Measurements from ENCODE around the gene RGS3. TPM values are rescaled to one million over a fixed set of nuclear protein-coding genes. Genes with fewer than 3 reads are reported as not detected.

The RGS3 gene
- total RNA-seq, 1 donor from 2014 or later = 92.5 TPM

GRCh38 chr9:113481176-113481787, 17.8 kb downstream of the RGS3 start:
- H3K9me3 ChIP-seq (ENCODE audit: insufficient read depth, low read depth, low read length) = no peaks in the 10 kb centered on the region
- TF ChIP-seq EZH2 (IDR thresholded peaks at IDR 0.05; ENCODE audit: insufficient read depth, low read length) = no peak
- TF ChIP-seq, protein P1, sequence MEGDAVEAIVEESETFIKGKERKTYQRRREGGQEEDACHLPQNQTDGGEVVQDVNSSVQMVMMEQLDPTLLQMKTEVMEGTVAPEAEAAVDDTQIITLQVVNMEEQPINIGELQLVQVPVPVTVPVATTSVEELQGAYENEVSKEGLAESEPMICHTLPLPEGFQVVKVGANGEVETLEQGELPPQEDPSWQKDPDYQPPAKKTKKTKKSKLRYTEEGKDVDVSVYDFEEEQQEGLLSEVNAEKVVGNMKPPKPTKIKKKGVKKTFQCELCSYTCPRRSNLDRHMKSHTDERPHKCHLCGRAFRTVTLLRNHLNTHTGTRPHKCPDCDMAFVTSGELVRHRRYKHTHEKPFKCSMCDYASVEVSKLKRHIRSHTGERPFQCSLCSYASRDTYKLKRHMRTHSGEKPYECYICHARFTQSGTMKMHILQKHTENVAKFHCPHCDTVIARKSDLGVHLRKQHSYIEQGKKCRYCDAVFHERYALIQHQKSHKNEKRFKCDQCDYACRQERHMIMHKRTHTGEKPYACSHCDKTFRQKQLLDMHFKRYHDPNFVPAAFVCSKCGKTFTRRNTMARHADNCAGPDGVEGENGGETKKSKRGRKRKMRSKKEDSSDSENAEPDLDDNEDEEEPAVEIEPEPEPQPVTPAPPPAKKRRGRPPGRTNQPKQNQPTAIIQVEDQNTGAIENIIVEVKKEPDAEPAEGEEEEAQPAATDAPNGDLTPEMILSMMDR (IDR thresholded peaks at IDR 0.05; ENCODE audit: insufficient read depth, low read depth, low read length) = no peak
- peaks cover 3% of the 10 kb centered on the region for H3K27me3 ChIP-seq (ENCODE audit: insufficient read depth, low read length)
- DNase-seq (ENCODE audit: low read depth) (no peak), FAIRE-seq (no peak)
- no peak overlapping the region for H3K4me3 Mint-ChIP-seq (ENCODE audit: unreplicated experiment)
- H3K4me2 ChIP-seq (ENCODE audit: low read length) = no peak overlapping the region
- peaks cover 19% of the 10 kb centered on the region for H3K4me1 ChIP-seq (ENCODE audit: insufficient read depth, low read length)
- H3K9ac ChIP-seq (ENCODE audit: low read length) = no peak overlapping the region
- H4K20me1 ChIP-seq (ENCODE audit: insufficient read depth, low read length) = no peaks in the 10 kb centered on the region
- no peak overlapping the region for H2AFZ ChIP-seq (ENCODE audit: low read depth, low read length)
- H3K4me1 Mint-ChIP-seq (ENCODE audit: low read depth, unreplicated experiment) = peaks cover 8% of the 10 kb centered on the region
- no peak overlapping the region for H3K27ac ChIP-seq (ENCODE audit: low read depth, low read length)
- H3K36me3 ChIP-seq (ENCODE audit: insufficient read depth, low read length) = no peaks in the 10 kb centered on the region
- H3K36me3 Mint-ChIP-seq (ENCODE audit: low read depth, unreplicated experiment) = no peaks in the 10 kb centered on the region
- peaks cover 23% of the 10 kb centered on the region for H3K27me3 Mint-ChIP-seq (ENCODE audit: low read depth, unreplicated experiment)
- H3K79me2 ChIP-seq (ENCODE audit: insufficient read depth, low read length) = no peaks in the 10 kb centered on the region
- no peak overlapping the region for H3K27ac Mint-ChIP-seq (ENCODE audit: unreplicated experiment)
- peaks cover 4% of the 10 kb centered on the region for H3K9me3 Mint-ChIP-seq (ENCODE audit: unreplicated experiment)
- H3K4me3 ChIP-seq (ENCODE audit: insufficient read depth, low read depth, low read length) = no peak overlapping the region

DNA sequence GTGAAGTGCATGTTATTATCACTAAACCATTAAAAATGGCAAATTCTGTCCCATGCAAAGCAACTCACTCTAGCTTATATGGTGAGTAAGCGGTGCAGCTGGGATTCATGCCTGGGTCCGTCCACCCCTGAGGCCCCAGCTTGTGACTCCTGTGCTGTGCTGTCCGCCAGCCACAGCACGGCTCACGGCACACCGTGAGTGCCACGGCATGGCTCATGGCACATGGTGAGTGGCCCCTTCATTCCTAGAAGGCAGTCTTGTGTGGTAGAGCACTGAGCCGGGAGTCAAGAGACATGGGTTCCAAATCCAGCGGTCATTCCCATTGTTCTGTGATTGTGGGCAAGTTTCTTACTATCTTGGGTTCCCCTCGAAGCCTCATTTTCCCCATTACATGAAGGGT, 18.8 kb downstream of the RGS3 start:
- Histone ChIP-seq H3K4me2 (ENCODE audit: low read length) (no peak overlapping the region), H3K4me1 (ENCODE audit: insufficient read depth, low read length) (peaks cover 19% of the 10 kb centered on the region), H3K27me3 (ENCODE audit: insufficient read depth, low read length) (no peaks in the 10 kb centered on the region), H3K79me2 (ENCODE audit: insufficient read depth, low read length) (no peaks in the 10 kb centered on the region), H3K4me3 (ENCODE audit: insufficient read depth, low read depth, low read length) (no peak overlapping the region), H4K20me1 (ENCODE audit: insufficient read depth, low read length) (no peaks in the 10 kb centered on the region), H3K27ac (ENCODE audit: low read depth, low read length) (no peak overlapping the region), H3K36me3 (ENCODE audit: insufficient read depth, low read length) (no peaks in the 10 kb centered on the region), H2AFZ (ENCODE audit: low read depth, low read length) (no peak overlapping the region), H3K9ac (ENCODE audit: low read length) (no peak overlapping the region), H3K9me3 (ENCODE audit: insufficient read depth, low read depth, low read length) (no peaks in the 10 kb centered on the region)
- Mint-ChIP-seq H3K4me3 (ENCODE audit: unreplicated experiment) (no peak overlapping the region), H3K27me3 (ENCODE audit: low read depth, unreplicated experiment) (peaks cover 15% of the 10 kb centered on the region), H3K4me1 (ENCODE audit: low read depth, unreplicated experiment) (peaks cover 8% of the 10 kb centered on the region), H3K27ac (ENCODE audit: unreplicated experiment) (no peak overlapping the region), H3K36me3 (ENCODE audit: low read depth, unreplicated experiment) (no peaks in the 10 kb centered on the region), H3K9me3 (ENCODE audit: unreplicated experiment) (peaks cover 4% of the 10 kb centered on the region)
- FAIRE-seq = no peak
- TF ChIP-seq EZH2 (IDR thresholded peaks at IDR 0.05; ENCODE audit: insufficient read depth, low read length) = no peak
- TF ChIP-seq, protein P1 (IDR thresholded peaks at IDR 0.05; ENCODE audit: insufficient read depth, low read depth, low read length) = no peak
- no peak for DNase-seq (ENCODE audit: low read depth)

DNA sequence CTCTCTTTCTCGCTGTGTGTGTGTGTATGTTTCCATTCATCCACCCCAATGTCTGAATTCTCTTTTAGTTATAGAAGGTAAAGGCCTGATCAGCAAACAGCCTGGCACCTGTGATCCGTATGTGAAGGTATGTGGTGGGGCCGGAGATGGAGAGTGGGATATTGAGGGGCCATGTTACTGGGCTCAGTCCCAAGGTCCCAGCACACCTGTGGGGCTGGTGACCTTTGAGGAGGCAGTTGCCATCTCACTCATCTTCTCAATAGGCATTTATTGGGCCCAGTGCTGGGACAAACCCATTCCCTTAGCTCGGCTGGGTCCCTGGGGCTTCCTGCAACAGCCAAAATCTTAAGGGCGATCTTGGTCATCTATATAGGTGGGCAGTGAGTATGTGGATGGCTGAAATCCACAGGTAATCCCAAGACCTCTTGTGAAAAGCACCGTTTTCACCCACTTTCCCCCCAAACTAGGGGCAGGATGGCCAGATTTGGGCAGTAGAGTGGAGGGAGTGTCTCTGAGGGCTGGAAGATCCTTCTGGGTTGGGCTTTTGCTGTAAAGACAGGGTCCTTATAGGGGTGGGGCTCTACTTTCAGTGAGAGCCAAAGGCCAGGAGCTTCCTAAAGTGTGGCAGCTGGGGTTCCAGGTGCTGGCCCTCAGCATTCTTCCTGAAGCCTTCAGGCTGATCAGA, 19.6 kb downstream of the RGS3 start:
- Histone ChIP-seq H3K4me2 (ENCODE audit: low read length) (no peak overlapping the region), H2AFZ (ENCODE audit: low read depth, low read length) (no peak overlapping the region), H3K9ac (ENCODE audit: low read length) (no peak overlapping the region), H3K9me3 (ENCODE audit: insufficient read depth, low read depth, low read length) (no peaks in the 10 kb centered on the region), H3K27ac (ENCODE audit: low read depth, low read length) (no peak overlapping the region), H3K27me3 (ENCODE audit: insufficient read depth, low read length) (no peaks in the 10 kb centered on the region), H3K4me3 (ENCODE audit: insufficient read depth, low read depth, low read length) (no peak overlapping the region), H3K4me1 (ENCODE audit: insufficient read depth, low read length) (peaks cover 19% of the 10 kb centered on the region), H4K20me1 (ENCODE audit: insufficient read depth, low read length) (no peaks in the 10 kb centered on the region), H3K36me3 (ENCODE audit: insufficient read depth, low read length) (no peaks in the 10 kb centered on the region), H3K79me2 (ENCODE audit: insufficient read depth, low read length) (no peaks in the 10 kb centered on the region)
- TF ChIP-seq, protein P1 (IDR thresholded peaks at IDR 0.05; ENCODE audit: insufficient read depth, low read depth, low read length) = no peak
- TF ChIP-seq EZH2 (IDR thresholded peaks at IDR 0.05; ENCODE audit: insufficient read depth, low read length) = no peak
- FAIRE-seq (no peak), DNase-seq (ENCODE audit: low read depth) (no peak)
- H3K9me3 Mint-ChIP-seq (ENCODE audit: unreplicated experiment) = peaks cover 9% of the 10 kb centered on the region
- no peaks in the 10 kb centered on the region for H3K36me3 Mint-ChIP-seq (ENCODE audit: low read depth, unreplicated experiment)
- peaks cover 13% of the 10 kb centered on the region for H3K27me3 Mint-ChIP-seq (ENCODE audit: low read depth, unreplicated experiment)
- H3K4me3 Mint-ChIP-seq (ENCODE audit: unreplicated experiment) = no peak overlapping the region
- H3K4me1 Mint-ChIP-seq (ENCODE audit: low read depth, unreplicated experiment) = peaks cover 8% of the 10 kb centered on the region
- H3K27ac Mint-ChIP-seq (ENCODE audit: unreplicated experiment) = no peak overlapping the region

Measured in astrocyte (in vitro differentiated cells and primary cell).